Measurements from ENCODE around the gene HDAC9.

GRCh38 chr7:18521236-18521589 lies 25.7 kb downstream of the HDAC9 start:
- TF ChIP-seq NR2C2 (CRISPR knock-in tag; IDR thresholded peaks at IDR 0.05; ENCODE audit: borderline replicate concordance) (no peak), ATF4 (CRISPR knock-in tag; IDR thresholded peaks at IDR 0.05) (no peak), KDM1A (CRISPR knock-in tag; IDR thresholded peaks at IDR 0.05) (no peak), EZH2 (conservative IDR thresholded peaks at IDR 0.05; ENCODE audit: low read depth, low read length) (no peak), AHDC1 (CRISPR knock-in tag; IDR thresholded peaks at IDR 0.05; ENCODE audit: borderline replicate concordance) (no peak), PHF8 (CRISPR knock-in tag; IDR thresholded peaks at IDR 0.05) (no peak), FOXM1 (CRISPR knock-in tag; IDR thresholded peaks at IDR 0.05) (no peak), ZNF496 (CRISPR knock-in tag; IDR thresholded peaks at IDR 0.05; ENCODE audit: insufficient replicate concordance) (no peak), SNAPC5 (CRISPR knock-in tag; IDR thresholded peaks at IDR 0.05; ENCODE audit: borderline replicate concordance) (no peak), CTCF (CRISPR knock-in tag; IDR thresholded peaks at IDR 0.05) (no peak), EP300 (IDR thresholded peaks at IDR 0.05; ENCODE audit: low read depth in 2 of 2, low read length in 2 of 2) (no peak), EP300 (CRISPR knock-in tag; IDR thresholded peaks at IDR 0.05; ENCODE audit: borderline replicate concordance) (no peak)
